Measurements from ENCODE around the gene C14orf132. TPM values are rescaled to one million over a fixed set of nuclear protein-coding genes. Genes with fewer than 3 reads are reported as not detected.
A peak's percentile ranks its signal among the peaks of the same experiment; 100 is the strongest.

C14orf132 gene
- total and polyA plus RNA-seq, 2 experiments from 2014 or later = 17.0 to 19.3 TPM

DNA sequence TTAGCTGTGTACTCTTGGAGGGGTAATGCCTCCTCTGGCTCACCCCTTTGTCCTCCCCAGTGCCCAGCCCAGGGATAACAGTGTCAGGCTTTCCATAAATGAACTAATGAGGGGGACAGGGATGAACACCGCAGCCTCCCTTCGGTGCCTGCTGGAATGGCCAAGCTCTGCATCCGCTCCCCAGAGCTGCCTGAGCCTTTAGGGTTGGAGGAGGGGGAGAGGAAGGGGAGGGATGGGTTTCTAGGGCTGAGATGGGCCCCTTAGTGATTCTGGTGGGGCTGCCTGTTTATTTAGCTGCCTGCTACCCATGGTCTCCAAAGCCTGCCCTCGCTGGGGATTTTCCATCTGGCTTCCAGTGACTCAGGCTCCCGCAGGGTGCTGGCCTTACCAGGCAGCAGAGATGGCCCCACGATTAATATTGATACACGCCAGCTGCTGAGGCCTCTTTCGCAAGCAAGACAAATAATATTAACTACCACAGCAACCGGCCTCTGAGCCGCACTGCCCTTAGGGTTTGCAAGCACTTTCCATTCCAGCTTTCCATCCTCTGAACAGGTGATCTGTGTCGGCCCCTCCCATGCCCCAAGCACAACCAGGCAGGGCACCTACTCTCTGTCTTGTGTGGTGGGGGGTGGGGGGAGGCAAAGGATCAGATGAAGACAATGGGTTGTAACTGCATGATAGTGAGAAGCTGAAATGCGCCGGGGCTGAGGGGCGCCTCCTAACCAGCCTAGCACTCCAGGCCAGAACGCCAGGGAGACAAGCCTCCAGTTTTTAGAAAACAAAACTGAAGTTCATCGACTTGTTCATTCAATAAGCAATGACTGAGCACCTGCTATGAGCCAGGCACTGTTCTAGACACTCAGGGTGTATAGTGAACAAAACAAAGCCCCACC lies 56.7 kb downstream of the C14orf132 start:
- Histone ChIP-seq H3K27ac (peak overlapping the region; percentile 74), H3K4me1 (ENCODE audit: insufficient read depth) (peaks cover 22% of the 10 kb centered on the region), H3K36me3 (replicated peaks; ENCODE audit: insufficient read depth, low read depth) (no peaks in the 10 kb centered on the region), H4K20me1 (ENCODE audit: insufficient read depth, poor library complexity, severe bottlenecking) (no peaks in the 10 kb centered on the region), H3K4me2 (peak overlapping the region; percentile 41), H3K4me3 (no peak overlapping the region), H2AFZ (no peak overlapping the region), H3K79me2 (no peaks in the 10 kb centered on the region), H3K9me2 (replicated peaks; ENCODE audit: insufficient read depth) (no peaks in the 10 kb centered on the region), H3K9me3 (ENCODE audit: low read depth) (no peaks in the 10 kb centered on the region), H3K27me3 (no peaks in the 10 kb centered on the region)
- 39% methylated on average over 16 of the region's 16 CpGs for WGBS (ENCODE audit: low lambda C conversion rate, missing lambda C conversion rate)
- DNase-seq (ENCODE audit: low spot score) = peak; percentile 82
- TF ChIP-seq, protein P1, sequence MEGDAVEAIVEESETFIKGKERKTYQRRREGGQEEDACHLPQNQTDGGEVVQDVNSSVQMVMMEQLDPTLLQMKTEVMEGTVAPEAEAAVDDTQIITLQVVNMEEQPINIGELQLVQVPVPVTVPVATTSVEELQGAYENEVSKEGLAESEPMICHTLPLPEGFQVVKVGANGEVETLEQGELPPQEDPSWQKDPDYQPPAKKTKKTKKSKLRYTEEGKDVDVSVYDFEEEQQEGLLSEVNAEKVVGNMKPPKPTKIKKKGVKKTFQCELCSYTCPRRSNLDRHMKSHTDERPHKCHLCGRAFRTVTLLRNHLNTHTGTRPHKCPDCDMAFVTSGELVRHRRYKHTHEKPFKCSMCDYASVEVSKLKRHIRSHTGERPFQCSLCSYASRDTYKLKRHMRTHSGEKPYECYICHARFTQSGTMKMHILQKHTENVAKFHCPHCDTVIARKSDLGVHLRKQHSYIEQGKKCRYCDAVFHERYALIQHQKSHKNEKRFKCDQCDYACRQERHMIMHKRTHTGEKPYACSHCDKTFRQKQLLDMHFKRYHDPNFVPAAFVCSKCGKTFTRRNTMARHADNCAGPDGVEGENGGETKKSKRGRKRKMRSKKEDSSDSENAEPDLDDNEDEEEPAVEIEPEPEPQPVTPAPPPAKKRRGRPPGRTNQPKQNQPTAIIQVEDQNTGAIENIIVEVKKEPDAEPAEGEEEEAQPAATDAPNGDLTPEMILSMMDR (IDR thresholded peaks at IDR 0.05; ENCODE audit: poor library complexity) = no peak
- TF ChIP-seq EZH2 (IDR thresholded peaks at IDR 0.05; ENCODE audit: borderline replicate concordance) (no peak), EZH2phosphoT487 (IDR thresholded peaks at IDR 0.05; ENCODE audit: low read depth, severe bottlenecking, unreplicated experiment) (no peak)

DNA sequence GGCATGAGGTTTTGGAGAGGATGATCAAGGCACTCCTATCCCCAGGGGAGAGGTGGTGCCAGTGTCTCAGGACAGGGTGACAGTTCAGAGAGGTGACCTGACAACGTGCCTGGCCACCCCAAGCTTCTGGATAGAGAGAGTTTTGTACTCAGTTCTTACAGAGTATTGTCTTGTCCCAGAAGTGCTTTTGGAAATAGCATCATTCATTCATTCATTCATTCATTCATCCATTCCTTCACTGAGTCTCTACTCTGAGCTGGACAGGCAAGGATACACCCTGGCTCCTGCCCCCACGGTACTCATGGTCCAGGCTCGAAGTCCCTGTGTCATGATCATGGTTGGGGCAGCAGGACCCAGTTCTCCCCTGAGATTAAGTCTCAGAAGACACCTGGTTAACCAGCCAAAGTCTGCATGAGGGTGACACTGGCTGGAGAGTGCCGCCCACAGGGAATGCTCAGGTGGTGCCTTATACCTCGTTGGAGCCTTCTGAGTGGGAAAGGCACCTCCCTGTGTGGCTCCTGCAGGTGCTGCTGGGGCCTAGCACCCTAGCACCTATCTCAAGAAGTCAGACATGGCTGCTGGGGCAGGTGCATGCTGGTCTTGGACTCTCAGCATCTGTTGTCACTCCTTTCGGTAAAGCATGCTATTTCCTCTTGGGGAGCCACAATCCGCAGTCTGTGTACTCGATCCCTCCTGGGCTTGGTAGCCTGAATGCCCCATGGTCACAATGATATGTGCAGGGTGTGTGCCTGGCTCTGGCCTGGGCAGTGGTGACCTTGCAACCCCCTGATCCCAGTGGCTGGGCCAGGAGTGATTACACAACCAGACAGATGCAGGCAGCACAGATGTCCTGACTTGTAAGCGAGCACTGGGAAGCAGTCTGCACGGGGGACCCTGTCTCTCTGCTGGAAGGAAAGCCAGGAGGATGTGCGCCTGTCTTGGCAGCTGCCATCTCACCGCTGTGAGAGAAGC lies 57.8 kb downstream of the C14orf132 start:
- TF ChIP-seq EZH2 (IDR thresholded peaks at IDR 0.05; ENCODE audit: borderline replicate concordance) (no peak), EZH2phosphoT487 (IDR thresholded peaks at IDR 0.05; ENCODE audit: low read depth, severe bottlenecking, unreplicated experiment) (no peak)
- TF ChIP-seq, protein P1 (IDR thresholded peaks at IDR 0.05; ENCODE audit: poor library complexity) = no peak
- Histone ChIP-seq H3K9me2 (replicated peaks; ENCODE audit: insufficient read depth) (no peaks in the 10 kb centered on the region), H3K9me3 (ENCODE audit: low read depth) (no peaks in the 10 kb centered on the region), H3K4me2 (no peak overlapping the region), H3K27ac (peak overlapping the region; percentile 74), H3K27me3 (no peaks in the 10 kb centered on the region), H3K36me3 (replicated peaks; ENCODE audit: insufficient read depth, low read depth) (no peaks in the 10 kb centered on the region), H3K4me3 (no peak overlapping the region), H2AFZ (no peak overlapping the region), H3K79me2 (no peaks in the 10 kb centered on the region), H3K4me1 (ENCODE audit: insufficient read depth) (peaks cover 25% of the 10 kb centered on the region), H4K20me1 (ENCODE audit: insufficient read depth, poor library complexity, severe bottlenecking) (no peaks in the 10 kb centered on the region)
- 77% methylated on average over 12 of the region's 12 CpGs for WGBS (ENCODE audit: low lambda C conversion rate, missing lambda C conversion rate)
- DNase-seq (ENCODE audit: low spot score) = no peak

DNA sequence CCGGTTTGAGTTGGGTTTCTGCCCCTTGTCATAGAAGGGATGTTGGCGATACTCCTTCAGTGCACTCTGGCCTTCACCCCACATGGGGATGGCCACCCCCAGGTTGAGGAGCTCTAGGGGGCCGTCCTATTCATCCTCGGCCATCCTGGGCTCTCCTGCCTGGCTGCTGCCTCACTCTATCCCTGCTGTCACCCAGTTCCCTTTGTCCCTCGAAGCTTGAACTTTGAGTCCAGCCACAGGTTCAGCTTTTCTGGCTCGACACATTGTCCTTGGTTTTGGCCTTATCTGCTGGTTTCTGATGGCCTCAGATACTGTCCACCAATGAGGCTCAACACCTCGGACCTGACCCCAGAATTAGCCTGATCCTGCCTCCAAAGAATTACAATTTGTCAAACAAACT lies 58.6 kb downstream of the C14orf132 start:
- TF ChIP-seq, protein P1 (IDR thresholded peaks at IDR 0.05; ENCODE audit: poor library complexity) = no peak
- TF ChIP-seq EZH2 (IDR thresholded peaks at IDR 0.05; ENCODE audit: borderline replicate concordance) = no peak
- TF ChIP-seq EZH2phosphoT487 (IDR thresholded peaks at IDR 0.05; ENCODE audit: low read depth, severe bottlenecking, unreplicated experiment) = no peak

More for the DNA sequence above, 58.6 kb downstream of the C14orf132 start:
- Histone ChIP-seq H3K9me3 (ENCODE audit: low read depth) (no peaks in the 10 kb centered on the region), H2AFZ (no peak overlapping the region), H3K27ac (no peak overlapping the region), H3K4me3 (no peak overlapping the region), H3K4me1 (ENCODE audit: insufficient read depth) (peaks cover 25% of the 10 kb centered on the region), H3K4me2 (no peak overlapping the region), H3K9me2 (replicated peaks; ENCODE audit: insufficient read depth) (no peaks in the 10 kb centered on the region), H3K27me3 (no peaks in the 10 kb centered on the region), H3K36me3 (replicated peaks; ENCODE audit: insufficient read depth, low read depth) (no peaks in the 10 kb centered on the region), H4K20me1 (ENCODE audit: insufficient read depth, poor library complexity, severe bottlenecking) (no peaks in the 10 kb centered on the region), H3K79me2 (no peaks in the 10 kb centered on the region)
- DNase-seq (ENCODE audit: low spot score) = no peak
- 78% methylated on average over 7 of the region's 7 CpGs for WGBS (ENCODE audit: low lambda C conversion rate, missing lambda C conversion rate)
